OCI-LY7 (cell line): ENCODE results near the gene DGKG.

ENCODE experiments used
- CTCF ChIP-seq: fragments of 200-600 bp; sonication (generic); conservative IDR thresholded peaks from 2 replicates; pipeline ENCODE4 v1.5.1; 2014; ENCODE audit warnings: mild to moderate bottlenecking, antibody characterized with exemption, low read length, moderate library complexity, mixed read lengths
- EZH2phosphoT487 ChIP-seq: fragments of 200-600 bp; sonication (generic); IDR thresholded peaks from 2 replicates; pipeline ENCODE4 v1.6.1; 2018; ENCODE audit warnings: low read depth, borderline replicate concordance, mild to moderate bottlenecking, mixed run types, antibody characterized with exemption, low read length, moderate library complexity, mixed read lengths

GRCh38 chr3:186241910-186242821, 119.9 kb downstream of the DGKG start:
- TF ChIP-seq CTCF (peak; percentile 85), EZH2phosphoT487 (no peak)
